Motor neuron (in vitro differentiated cells): ENCODE measurements around the gene ZC3H12A. TPM values are rescaled to one million over a fixed set of nuclear protein-coding genes. Genes with fewer than 3 reads are reported as not detected.

ENCODE experiments used
- ATAC-seq, 8 experiments: fragments of 200-7000 bp; cut with Tn5 transposase; replicated peaks in 6 of 8; 2 replicates each; pipeline ENCODE4 v1.8.0; 2021; ENCODE audit warnings: mild to moderate bottlenecking in 8 of 8, moderate library complexity in 8 of 8
- H3K27ac ChIP-seq, 2 donors: fragments of 250-450 bp; sonication (Bioruptor Pico); 2 replicates each; pipeline ENCODE4 v1.9.0; 2021; ENCODE audit warnings: antibody characterized with exemption in 2 of 2, mild to moderate bottlenecking in 2 of 2, moderate library complexity in 1 of 2
- H3K4me1 ChIP-seq, 2 donors: fragments of 250-450 bp; sonication (Bioruptor Pico); replicated peaks in 1 of 2; 2 replicates each; pipeline ENCODE4 v1.6.1; 2021; ENCODE audit warnings: antibody characterized with exemption in 2 of 2, mild to moderate bottlenecking in 2 of 2, moderate library complexity in 1 of 2
- H3K4me3 ChIP-seq, 5 donors: fragments of 250-450 bp; sonication (Bioruptor Pico); 2 replicates each; pipeline ENCODE4 v1.9.0; 2021; ENCODE audit warnings: antibody characterized with exemption in 5 of 5, mild to moderate bottlenecking in 5 of 5, moderate library complexity in 4 of 5
- whole genome bisulfite sequencing, 10 experiments: fragments of 450-650 bp; shearing (Covaris generic); methylation state at CpG; one replicate each; pipeline ENCODE4 v1.0.0; 2022; 5-methylcytosine and 5-hydroxymethylcytosine counted together
- in situ Hi-C, 9 experiments: fragments of 400-800 bp; cut with MboI; loops; one replicate each; pipeline ENCODE4 v1.15.0; 2021; ENCODE audit warnings: low sequenced_read_pairs in 9 of 9, low pct_unique_long_range_greater_than_20kb in 2 of 9; ENCODE audit not compliant: unreplicated experiment in 9 of 9
- total RNA-seq, 8 experiments: library from RNA; unstranded; fragments of 300-600 nt; gene quantifications; 2 replicates each; pipeline versions ENCODE4 v1.2.3 to v1.2.4, GENCODE V29; 2022

ZC3H12A gene
- total RNA-seq, 8 experiments from 2014 or later, result 1.8 to 13.3 (median 5.4) TPM

DNA sequence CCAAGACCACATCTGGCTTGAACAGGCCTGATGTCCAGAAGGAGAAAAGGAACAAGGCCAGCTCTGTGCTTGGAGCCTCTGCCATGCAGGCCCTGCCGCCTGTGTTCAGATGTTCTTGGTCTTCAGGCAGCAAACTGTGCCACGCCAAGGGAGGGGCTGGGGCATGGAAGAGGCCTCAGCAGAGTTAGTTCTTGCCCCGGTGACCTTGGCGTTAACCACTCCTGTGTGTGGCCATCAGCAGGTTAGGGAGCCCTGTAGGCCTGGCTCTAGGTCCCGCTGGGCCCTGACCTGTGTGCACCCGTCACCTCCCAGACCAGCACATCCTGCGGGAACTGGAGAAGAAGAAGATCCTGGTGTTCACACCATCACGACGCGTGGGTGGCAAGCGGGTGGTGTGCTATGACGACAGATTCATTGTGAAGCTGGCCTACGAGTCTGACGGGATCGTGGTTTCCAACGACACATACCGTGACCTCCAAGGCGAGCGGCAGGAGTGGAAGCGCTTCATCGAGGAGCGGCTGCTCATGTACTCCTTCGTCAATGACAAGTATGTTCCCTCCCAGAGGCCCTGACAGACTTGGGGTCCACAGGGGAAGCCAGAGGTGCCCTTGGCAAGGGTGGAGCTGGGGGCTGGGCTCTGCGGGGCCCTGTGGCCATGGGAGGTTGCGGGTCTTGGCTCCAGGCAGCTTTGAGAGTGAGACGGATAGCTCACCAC is 7.1 kb downstream of the ZC3H12A start:
- in situ Hi-C loops, result no loop called here
- no peak overlapping the region for H3K4me3 ChIP-seq
- peaks cover 34 to 36% of the 10 kb centered on the region in 2 donors for H3K4me1 ChIP-seq
- 80 to 100% (median 91%) methylated on average over 1 to 23 of the region's 26 CpGs; no CpG with 5 or more reads in 4 of the 10 experiments for WGBS, 10 experiments
- H3K27ac ChIP-seq, result no peak overlapping the region
- no peak for ATAC-seq

DNA sequence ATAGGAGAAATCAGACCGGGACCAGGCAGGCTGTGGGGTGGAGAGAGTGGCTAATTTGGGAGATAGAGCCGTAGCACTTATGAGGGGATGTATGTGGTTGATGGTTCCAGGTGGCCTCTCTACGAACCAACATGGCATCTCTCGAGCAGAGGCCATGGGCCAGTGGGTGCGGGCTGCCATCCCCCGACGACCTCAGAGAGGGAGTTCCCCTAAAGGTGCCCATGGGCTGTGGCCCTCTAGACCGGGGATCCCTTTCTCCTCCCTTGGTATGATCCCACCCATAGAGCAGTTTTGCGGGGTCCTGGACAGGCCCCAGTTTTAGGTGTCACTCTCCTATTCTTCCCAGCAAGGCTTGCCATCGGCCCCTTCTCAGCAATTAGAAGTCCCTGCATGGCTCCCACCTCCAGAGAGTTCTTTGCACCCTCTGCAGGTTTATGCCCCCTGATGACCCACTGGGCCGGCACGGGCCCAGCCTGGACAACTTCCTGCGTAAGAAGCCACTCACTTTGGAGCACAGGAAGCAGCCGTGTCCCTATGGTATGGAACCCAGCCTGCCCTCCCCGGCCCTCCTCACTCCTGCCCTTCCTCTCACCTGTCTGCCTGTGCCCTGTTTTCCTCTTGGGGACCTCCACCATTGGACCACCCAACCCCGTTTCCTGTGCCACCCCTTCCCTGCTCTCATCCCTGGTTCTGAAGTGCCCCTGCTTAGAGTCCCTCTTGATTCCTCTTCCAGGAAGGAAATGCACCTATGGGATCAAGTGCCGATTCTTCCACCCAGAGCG is 7.8 kb downstream of the ZC3H12A start:
- H3K4me1 ChIP-seq, result peaks cover 26 to 35% of the 10 kb centered on the region in 2 donors
- ATAC-seq, result no peak
- no peak overlapping the region for H3K27ac ChIP-seq
- H3K4me3 ChIP-seq, result no peak overlapping the region
- in situ Hi-C loops, result no loop called here
- 89 to 100% (median 95%) methylated on average over 2 to 9 of the region's 18 CpGs; no CpG with 5 or more reads in 5 of the 10 experiments for WGBS, 10 experiments

DNA sequence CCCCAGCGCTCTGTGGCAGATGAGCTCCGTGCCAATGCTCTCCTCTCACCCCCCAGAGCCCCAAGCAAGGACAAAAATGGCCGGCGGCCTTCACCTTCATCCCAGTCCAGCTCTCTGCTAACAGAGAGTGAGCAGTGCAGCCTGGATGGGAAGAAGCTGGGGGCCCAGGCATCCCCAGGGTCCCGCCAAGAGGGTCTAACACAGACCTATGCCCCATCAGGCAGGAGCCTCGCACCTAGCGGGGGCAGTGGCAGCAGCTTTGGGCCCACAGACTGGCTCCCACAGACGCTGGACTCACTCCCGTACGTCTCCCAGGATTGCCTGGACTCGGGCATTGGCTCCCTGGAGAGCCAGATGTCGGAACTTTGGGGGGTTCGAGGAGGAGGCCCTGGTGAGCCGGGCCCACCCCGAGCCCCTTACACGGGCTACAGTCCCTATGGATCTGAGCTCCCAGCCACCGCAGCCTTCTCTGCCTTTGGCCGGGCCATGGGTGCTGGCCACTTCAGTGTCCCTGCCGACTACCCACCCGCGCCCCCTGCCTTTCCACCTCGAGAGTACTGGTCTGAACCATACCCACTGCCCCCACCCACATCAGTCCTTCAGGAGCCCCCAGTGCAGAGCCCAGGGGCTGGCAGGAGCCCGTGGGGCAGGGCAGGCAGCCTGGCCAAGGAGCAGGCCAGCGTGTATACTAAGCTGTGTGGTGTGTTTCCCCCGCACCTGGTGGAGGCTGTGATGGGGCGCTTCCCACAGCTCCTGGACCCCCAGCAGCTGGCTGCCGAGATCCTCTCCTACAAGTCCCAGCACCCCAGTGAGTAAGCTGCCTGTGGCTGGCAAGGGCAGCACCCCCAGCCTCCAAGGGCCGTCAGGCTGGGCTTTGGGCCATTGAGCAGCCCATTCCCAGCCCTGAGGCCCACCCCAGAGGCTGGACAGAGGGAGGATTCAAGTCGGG is 8.7 kb downstream of the ZC3H12A start:
- no peak for ATAC-seq
- in situ Hi-C loops, result no loop called here
- 43 to 96% (median 91%) methylated on average over 1 to 10 of the region's 29 CpGs; no CpG with 5 or more reads in 4 of the 10 experiments for WGBS, 10 experiments
- H3K4me1 ChIP-seq, result peaks cover 18 to 27% of the 10 kb centered on the region in 2 donors
- H3K27ac ChIP-seq, result no peak overlapping the region
- H3K4me3 ChIP-seq, result no peak overlapping the region

DNA sequence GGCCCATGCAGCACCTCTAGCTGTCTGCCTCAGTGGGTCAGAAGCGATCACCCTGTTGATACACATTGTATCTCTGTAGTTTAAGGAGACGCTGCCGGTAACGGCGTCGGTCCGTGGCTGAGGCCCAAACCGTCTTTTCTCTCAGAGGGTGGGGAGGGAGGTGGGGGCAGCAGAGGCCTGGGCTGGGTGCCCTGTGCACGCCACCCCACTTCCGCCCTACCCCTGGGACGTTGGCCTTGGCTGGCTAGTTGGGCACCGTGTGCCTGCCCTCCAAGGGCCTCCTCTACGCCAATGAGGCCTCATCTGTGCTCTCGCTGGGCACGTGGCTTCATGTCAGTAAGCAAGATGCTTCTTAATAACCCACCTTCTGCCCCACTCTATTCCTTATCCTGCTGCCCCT is 9.4 kb downstream of the ZC3H12A start:
- ATAC-seq, result no peak
- H3K4me3 ChIP-seq, result no peak overlapping the region
- in situ Hi-C loops, result no loop called here
- H3K27ac ChIP-seq, result no peak overlapping the region
- 69 to 94% (median 92%) methylated on average over 2 to 11 of the region's 15 CpGs; no CpG with 5 or more reads in 5 of the 10 experiments for WGBS, 10 experiments
- peaks cover 16 to 22% of the 10 kb centered on the region in 2 donors for H3K4me1 ChIP-seq

DNA sequence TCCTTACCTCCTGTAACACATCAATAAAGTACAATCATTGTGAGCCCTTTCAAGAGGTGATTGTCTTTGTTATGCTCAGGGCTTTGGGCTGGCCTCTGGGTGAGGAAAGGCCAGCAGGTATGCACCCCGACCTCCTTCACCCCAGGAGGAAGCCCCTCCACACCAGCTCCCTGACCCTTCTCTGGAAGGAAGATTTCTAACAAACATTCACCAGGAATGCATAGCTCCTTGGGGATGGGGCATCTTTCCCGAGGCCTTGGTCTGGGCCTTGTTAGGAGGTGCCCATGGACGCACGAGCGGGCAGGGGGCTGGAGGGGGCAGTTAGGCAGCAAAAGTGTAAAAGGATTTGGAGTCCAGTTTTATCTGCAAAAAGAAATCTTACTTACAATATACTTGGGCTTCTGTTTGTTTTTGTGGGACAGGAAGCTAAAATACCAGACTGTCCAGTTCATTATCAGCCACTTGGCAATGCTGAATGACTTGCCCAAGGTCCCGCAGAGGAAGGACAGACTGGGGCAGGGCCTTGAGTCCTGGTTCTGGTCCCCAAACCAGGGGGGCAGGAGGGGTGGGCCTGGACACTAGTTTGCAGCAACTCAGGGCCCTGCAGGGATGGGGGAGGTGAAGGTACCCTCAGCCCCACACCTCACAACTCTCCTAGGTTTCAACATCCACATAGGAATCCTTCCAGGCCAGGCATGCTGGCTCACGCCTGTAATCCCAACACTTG is 10.1 kb downstream of the ZC3H12A start:
- no peak overlapping the region for H3K4me3 ChIP-seq
- no peak for ATAC-seq
- 81 to 100% (median 92%) methylated on average over 1 to 6 of the region's 7 CpGs; no CpG with 5 or more reads in 5 of the 10 experiments for WGBS, 10 experiments

DNA sequence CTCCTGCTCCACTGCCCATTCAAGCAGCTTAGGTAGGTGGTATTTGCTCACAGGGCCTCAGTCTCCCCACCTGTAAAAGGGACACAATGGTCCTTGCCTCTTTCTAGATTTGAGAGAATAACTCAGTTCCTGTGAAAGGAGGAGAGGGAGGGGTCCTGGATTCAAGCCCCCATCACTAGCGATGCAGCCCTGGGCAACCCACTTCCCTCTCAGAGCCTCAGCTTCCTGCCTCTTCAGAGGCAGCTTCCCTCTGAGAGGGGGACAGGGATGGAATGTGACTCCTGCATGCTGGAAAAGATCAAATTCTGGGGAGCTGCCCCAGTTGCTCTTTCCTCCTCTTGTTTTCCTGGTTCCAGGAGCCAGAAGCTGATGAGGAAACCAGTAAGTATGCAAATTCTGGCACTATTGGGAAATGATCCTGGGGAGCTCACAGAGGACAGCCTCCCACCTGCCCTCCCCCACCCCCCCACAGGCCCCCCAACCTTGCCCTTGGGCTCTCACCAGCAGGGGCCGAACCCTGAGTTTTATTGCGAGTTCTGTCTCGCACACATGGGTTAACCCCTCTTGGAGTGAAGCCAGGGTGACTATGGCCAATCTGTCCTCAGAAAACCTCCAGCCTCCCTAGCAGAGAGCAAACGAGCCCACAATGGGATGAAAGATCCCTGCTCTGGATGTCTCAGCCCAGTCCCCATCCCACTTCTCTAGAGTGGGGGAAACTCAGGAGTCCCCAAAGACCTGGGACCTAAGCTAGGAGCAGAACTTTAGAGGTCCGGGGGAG is 11.7 kb downstream of the ZC3H12A start:
- Histone ChIP-seq H3K4me3 (no peak overlapping the region), H3K4me1 (peaks cover 0 to 7% of the 10 kb centered on the region in 2 donors), H3K27ac (no peak overlapping the region)
- 40 to 100% (median 80%) methylated on average over 1 to 4 of the region's 6 CpGs; no CpG with 5 or more reads in 5 of the 10 experiments for WGBS, 10 experiments
- ATAC-seq, result peak in 1 of 8 experiments; percentile 3
- in situ Hi-C loops, result no loop called here

More for the DNA sequence above, 10.1 kb downstream of the ZC3H12A start:
- no peak overlapping the region for H3K27ac ChIP-seq
- in situ Hi-C loops, result no loop called here
- H3K4me1 ChIP-seq, result peaks cover 9 to 15% of the 10 kb centered on the region in 2 donors

DNA sequence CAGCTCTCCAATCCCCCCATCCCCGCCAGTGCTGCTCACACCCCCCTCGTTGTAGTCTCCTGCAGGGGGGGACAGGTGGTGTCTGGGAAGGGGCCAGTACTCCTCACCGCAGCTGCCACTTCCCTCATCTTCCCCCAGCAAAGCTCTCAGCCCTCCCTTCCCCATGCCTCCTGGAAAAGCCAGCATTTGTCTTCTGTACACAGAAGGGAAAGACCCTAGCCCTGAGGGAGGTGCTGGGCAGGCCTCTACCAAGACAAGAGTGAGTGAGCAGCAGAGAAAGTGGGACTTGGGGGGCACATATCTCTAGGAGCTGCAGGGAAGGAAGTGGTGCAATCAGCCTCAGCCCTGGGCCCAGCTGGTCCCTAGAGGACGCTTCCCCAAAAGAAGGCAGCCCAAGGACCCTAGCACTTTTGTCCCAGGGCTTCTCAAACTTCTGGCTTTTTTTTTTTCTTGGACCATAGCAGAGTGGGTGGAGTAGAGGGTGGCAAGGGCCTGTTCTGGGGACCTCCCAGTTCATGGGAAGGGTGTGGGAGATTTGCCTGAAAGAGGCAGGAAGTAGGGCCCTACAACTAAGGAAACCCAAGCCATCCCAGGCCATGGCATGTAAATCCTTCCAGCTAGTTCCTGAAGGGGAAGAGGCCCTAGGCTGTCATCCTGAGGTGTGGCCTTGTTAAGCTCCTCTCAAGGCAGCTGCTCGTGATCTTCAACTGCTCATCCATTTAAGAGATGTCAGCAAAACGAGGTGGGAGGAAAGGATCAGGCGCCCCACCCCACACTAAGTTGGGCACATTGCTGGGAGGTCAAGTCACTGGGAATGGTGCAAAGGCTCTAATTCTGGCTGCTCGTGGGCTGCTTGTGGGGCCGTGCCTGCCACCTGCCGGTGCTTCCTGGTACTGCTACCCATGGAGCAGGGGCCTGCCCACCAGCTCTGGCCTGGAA is 12.6 kb downstream of the ZC3H12A start:
- peak; percentile 62 to 86 (median 77) for ATAC-seq
- no peak overlapping the region for H3K27ac ChIP-seq
- no peak overlapping the region for H3K4me3 ChIP-seq
- in situ Hi-C loops, result no loop called here
- peaks cover 0 to 7% of the 10 kb centered on the region in 2 donors for H3K4me1 ChIP-seq
- 0 to 49% (median 13%) methylated on average over 2 to 6 of the region's 10 CpGs; no CpG with 5 or more reads in 4 of the 10 experiments for WGBS, 10 experiments

DNA sequence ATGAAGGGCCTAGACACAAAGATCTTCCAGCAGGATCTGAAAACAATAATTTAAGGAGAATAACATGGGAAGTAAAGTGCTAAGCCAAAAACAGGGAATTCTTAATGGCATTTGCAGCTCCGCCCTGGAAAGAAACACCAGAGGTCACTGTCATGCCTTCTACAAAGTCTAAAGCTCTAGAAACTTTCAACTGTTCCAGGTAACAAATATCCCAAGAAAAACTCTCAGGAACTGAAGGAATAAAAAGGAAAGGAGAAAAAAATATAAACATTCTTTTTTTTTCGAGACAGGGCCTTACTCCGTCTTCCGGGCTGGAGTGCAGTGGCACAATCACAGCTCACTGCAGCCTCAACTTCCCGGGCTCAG is 13.2 kb downstream of the ZC3H12A start:
- in situ Hi-C loops, result no loop called here
- no peak overlapping the region for H3K27ac ChIP-seq

DNA sequence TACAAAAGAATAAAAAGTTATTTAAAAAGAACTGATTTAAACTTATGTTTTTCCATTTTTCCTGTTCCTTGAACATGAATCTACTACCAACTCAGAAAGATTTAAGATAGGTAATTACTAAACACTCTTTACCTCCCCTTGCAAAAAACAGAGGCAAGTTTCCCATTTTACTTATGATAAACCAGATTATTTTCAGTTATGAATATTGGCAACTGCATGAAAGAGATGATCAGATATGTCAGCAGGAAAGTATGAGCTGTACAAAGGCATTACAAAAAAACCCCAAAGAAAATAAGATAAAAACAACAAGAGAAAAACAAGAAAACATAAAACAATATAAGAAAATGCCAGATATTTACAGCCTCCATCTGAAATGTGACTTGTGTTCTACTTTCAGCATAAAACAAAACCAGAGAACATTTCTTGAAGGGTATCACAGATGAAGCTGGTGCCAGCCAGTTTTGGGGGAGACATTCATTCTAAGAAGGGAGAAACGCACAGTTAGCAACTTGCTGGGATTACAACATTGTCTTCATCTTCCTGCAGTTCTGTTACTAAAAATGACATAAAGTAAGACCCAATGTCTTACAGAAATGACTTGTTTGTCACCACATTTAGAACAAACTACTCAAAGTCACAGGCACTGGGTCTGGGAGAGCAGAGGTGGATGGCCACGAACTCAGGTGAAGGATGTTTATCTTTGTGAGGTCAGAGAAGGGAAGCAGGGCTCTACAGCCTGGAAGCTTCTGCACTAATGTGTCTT is 19.1 kb downstream of the ZC3H12A start:
- in situ Hi-C loops, result no loop called here
- Histone ChIP-seq H3K4me1 (no peaks in the 10 kb centered on the region), H3K27ac (no peak overlapping the region), H3K4me3 (no peak overlapping the region)
- no peak for ATAC-seq
- WGBS, 10 experiments, result 71 to 100% (median 91%) methylated on average over 1 to 2 of the region's 2 CpGs; no CpG with 5 or more reads in 2 of the 10 experiments

More for the DNA sequence above, 13.2 kb downstream of the ZC3H12A start:
- Histone ChIP-seq H3K4me1 (peaks cover 0 to 7% of the 10 kb centered on the region in 2 donors), H3K4me3 (no peak overlapping the region)
- WGBS, 10 experiments, result 47 to 100% (median 79%) methylated on average over 1 to 5 of the region's 5 CpGs; no CpG with 5 or more reads in 1 of the 10 experiments
- ATAC-seq, result no peak

DNA sequence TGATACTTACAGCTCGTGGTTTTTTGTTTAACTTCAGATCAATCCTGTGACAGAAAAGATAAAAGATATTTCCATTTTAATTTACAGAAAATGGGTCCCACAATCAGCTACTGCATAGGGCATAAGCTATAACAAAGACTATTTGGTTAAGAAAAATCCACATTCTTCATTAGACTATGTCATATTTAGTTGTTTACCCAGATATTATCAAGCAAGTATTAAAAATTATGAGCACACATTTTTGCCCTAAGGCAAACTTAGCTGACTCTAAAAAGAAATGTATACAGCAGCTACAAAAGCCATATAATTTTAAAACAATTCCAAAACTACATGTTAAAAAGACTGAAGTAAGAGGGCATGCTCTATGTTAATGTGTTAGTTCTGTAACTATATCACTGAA is 21.5 kb downstream of the ZC3H12A start:
- no peak for ATAC-seq
- in situ Hi-C loops, result no loop called here
- 64 to 100% (median 97%) methylated on average over 1 of the region's 1 CpG for WGBS, 10 experiments
- Histone ChIP-seq H3K27ac (no peak overlapping the region), H3K4me1 (no peaks in the 10 kb centered on the region), H3K4me3 (no peak overlapping the region)
